GM19023 (cell line): ENCODE measurements around the gene DLG2.
A peak's percentile ranks its signal among the peaks of the same experiment; 100 is the strongest.
"Not testable (repeated sequence)": the region's sequence is repeated elsewhere in the genome, so short reads cannot be mapped to it uniquely, and the experiment has no call there.

Experiments
- ATAC-seq: cut with Tn5 transposase; IDR thresholded peaks from one replicate; pipeline ENCODE4 v1.9.1; 2021; ENCODE audit warnings: mild to moderate bottlenecking, moderate library complexity; ENCODE audit not compliant: unreplicated experiment

Gene DLG2

GRCh38 chr11:83642500-83642899 lies 1984.6 kb downstream of the DLG2 start:
- ATAC-seq, result no peak

GRCh38 chr11:83641511-83641910 lies 1985.6 kb downstream of the DLG2 start:
- ATAC-seq, result no peak

GRCh38 chr11:83639995-83640758 lies 1987.0 kb downstream of the DLG2 start:
- ATAC-seq, result no peak

DNA sequence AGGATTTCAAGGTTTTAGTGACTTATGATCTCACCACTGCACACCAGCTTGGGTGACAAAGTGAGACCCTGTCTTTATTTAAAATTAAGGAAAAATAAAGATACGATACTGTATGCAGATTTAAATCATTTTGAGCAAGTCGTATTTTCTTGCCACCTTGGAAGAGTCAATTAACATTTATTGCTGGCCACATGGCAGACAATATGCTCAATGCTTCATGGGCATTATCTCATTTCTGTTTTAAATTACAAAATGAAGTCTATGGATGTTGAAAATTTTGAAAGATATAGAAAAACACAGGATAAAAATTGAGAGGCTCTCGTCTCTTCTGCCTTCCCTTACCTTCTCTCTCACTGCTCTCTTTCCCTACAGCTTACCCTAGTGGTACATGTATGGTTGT lies 1992.0 kb downstream of the DLG2 start:
- ATAC-seq, result no peak

- ATAC-seq, result no peak
Observed at GRCh38 chr11:83630211-83630610, 1996.9 kb downstream of the DLG2 start.

GRCh38 chr11:83629775-83630174 lies 1997.4 kb downstream of the DLG2 start:
- no peak for ATAC-seq

- ATAC-seq, result no peak
Observed at GRCh38 chr11:83628622-83629355, 1998.4 kb downstream of the DLG2 start.

DNA sequence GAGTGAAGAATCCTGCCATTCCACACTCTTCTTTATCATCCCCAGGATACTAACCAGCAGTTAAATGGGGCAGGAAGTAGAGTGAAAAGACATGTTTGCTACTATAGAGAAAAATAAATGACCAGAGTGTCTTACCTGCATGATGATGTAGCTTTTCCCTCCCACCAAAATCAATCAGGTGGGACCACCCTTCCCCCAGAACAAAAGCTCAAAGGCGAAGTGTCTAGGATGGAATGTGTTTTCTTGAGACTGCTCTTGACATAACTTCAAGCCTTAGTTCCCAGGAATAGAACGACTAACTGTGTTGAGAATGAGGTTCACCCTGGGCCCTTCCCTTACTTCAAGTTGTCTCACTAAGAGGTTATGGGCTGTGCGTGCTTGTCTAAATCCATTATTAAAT lies 2001.8 kb downstream of the DLG2 start:
- no peak for ATAC-seq

- ATAC-seq, result no peak
Observed at GRCh38 chr11:83617671-83618070, 2009.5 kb downstream of the DLG2 start.

GRCh38 chr11:83613767-83614121 lies 2013.4 kb downstream of the DLG2 start:
- ATAC-seq, result peak; percentile 19

DNA sequence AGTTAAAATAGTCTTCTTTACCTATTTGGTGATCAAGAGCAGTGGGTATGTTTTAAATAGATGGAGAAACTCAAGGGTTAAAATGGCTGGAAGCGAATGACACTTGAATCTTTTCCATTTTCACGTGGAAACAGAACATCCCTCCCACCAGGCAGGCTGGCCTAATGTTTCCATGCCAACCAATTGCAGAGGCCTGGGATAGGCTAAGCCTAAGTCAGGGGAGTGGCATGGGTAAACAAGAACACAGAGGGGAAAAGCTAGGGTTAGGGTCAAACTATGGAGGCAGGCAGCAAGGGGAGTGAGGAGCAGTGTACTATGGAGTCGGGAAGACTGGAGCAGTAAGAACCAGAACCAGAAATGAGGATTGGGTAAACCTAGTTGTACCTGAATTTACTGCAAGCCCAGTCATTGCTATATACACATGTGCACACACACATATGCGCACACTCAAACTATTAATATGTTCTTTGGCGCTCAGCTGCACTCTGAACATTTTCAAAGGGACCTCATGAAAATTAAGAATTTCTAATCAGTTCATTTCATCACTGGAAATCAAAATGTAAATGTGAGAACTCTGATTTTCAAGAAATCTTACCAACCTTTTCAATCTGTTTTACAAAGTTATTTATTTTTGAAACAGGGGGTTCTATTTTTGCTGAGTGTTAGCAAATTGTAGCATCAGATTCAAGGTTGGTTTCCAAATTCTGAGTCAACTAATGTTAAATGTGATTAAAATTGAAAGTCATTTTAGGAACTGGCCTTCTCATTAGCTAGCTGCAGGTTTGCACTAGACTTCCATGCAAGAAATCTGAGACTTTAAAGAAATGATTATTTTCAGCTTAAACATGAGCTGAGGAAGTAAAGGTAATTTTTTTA lies 2014.0 kb downstream of the DLG2 start:
- peak; percentile 89 for ATAC-seq

- no peak for ATAC-seq
Observed at GRCh38 chr11:83611600-83611999, 2015.5 kb downstream of the DLG2 start.

GRCh38 chr11:83611031-83611430 lies 2016.1 kb downstream of the DLG2 start:
- no peak for ATAC-seq

- ATAC-seq, result no peak
Observed at GRCh38 chr11:83609191-83609590, 2018.0 kb downstream of the DLG2 start.

- no peak for ATAC-seq
Observed at GRCh38 chr11:83608571-83608970, 2018.6 kb downstream of the DLG2 start.

- no peak for ATAC-seq
Observed at GRCh38 chr11:83601914-83602527, 2025.1 kb downstream of the DLG2 start.

DNA sequence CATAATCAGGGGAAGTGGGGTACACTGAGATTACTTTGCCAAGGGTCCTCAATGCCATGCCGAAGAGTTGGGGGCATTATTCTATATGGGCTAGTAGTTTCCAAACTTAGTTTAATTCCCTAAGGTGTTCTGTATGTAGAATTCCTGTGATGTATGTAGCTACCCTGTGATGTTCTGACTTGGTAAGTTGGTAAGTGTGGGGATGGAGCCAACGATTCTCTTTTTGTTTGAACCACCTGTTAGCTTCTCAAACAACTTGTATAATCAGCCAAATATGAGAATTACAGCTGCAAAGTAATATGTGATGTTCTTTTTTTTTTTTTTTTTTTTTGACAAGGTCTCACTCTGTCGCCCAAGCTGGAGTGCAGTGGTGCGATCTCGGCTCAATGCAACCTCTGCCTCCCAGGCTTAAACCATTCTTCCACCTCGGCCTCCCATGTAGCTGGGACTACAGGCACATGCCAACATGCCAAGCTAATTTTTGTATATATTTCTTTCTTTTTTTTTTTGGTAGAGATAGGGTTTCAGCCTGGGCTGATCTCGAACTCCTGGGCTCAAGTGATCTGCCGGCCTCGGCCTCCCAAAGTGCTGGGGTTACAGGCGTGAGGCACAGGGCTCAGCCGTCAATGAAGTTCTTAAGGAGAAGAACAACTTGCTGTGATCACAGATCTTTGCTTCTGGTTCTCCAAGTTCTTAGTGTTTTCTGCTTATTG lies 2025.8 kb downstream of the DLG2 start:
- ATAC-seq, result no peak

GRCh38 chr11:83600661-83601060 lies 2026.5 kb downstream of the DLG2 start:
- ATAC-seq, result no peak

- ATAC-seq, result no peak
Observed at GRCh38 chr11:83599066-83599465, 2028.1 kb downstream of the DLG2 start.

DNA sequence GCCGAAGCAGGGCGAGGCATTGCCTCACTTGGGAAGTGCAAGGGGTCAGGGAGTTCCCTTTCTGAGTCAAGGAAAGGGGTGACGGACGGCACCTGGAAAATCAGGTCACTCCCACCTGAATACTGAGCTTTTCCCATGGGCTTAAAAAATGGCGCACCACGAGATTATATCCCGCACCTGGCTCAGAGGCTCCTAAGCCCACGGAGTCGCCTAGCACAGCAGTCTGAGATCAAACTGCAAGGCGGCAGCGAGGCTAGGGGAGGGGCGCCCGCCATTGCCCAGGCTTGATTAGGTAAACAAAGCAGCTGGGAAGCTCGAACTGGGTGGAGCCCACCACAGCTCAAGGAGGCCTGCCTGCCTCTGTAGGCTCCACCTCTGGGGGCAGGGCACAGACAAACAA lies 2039.3 kb downstream of the DLG2 start:
- not testable (repeated sequence) for ATAC-seq
